Measurements from ENCODE around the gene HAO1.
"Not testable (repeated sequence)": the region's sequence is repeated elsewhere in the genome, so short reads cannot be mapped to it uniquely, and the experiment has no call there.

The HAO1 gene

DNA sequence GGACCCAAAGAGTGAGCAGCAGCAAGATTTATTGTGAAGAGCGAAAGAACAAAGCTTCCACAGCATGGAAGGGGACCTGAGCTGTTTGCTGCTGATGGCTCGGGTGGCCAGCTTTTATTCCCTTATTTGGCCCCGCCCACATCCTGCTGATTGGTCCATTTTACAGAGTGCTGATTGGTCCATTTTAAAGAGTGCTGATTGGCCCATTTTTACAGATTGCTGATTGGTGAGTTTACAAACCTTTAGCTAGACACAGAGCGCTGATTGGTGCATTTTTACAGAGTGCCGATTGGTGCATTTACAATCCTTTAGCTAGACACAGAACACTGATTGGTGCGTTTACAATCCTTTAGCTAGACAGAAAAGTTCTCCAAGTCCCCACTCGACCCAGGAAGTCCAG lies 105.8 kb downstream of the HAO1 start:
- H3K9ac ChIP-seq (ENCODE audit: low read length); H3K4me1 ChIP-seq (ENCODE audit: control insufficient read depth, insufficient read depth, low read length); H3K4me3 ChIP-seq (ENCODE audit: low read depth, low read length); H3K36me3 ChIP-seq (ENCODE audit: control insufficient read depth, insufficient read depth, low read length); H3K27me3 ChIP-seq (ENCODE audit: control insufficient read depth, insufficient read depth, low read length); H3K27ac ChIP-seq (ENCODE audit: low read depth, low read length); H3K9me3 ChIP-seq (ENCODE audit: control insufficient read depth, insufficient read depth, low read depth, low read length): not testable (repeated sequence)
